Ishikawa (cell line): ENCODE measurements around the gene ADGRE2.

Source experiments
- CEBPB ChIP-seq: IDR thresholded peaks from 2 replicates; pipeline ENCODE4 v1.6.1; 2012
- EP300 ChIP-seq: IDR thresholded peaks from 2 replicates; pipeline ENCODE4 v1.6.1; 2012; ENCODE audit warnings: borderline replicate concordance
- NFIC ChIP-seq: IDR thresholded peaks from 2 replicates; pipeline ENCODE4 v1.6.1; 2012
- TAF1 ChIP-seq: IDR thresholded peaks from 2 replicates; pipeline ENCODE4 v1.6.1; 2012; ENCODE audit warnings: low read depth, mild to moderate bottlenecking
- TCF12 ChIP-seq: IDR thresholded peaks from 2 replicates; pipeline ENCODE4 v1.6.1; 2012; ENCODE audit warnings: low read depth

GRCh38 chr19:14775869-14776586 lies 2.3 kb downstream of the ADGRE2 start:
- TF ChIP-seq TAF1 = no peak
- TF ChIP-seq TCF12 = no peak
- no peak for TF ChIP-seq NFIC
- no peak for TF ChIP-seq CEBPB
- TF ChIP-seq EP300 = no peak
